ENCODE results near the gene MYEOV. TPM values are rescaled to one million over a fixed set of nuclear protein-coding genes. Genes with fewer than 3 reads are reported as not detected.

The MYEOV gene
- total and polyA plus RNA-seq, 4 donors: 0.79 to 0.90 TPM; not detected in 2

DNA sequence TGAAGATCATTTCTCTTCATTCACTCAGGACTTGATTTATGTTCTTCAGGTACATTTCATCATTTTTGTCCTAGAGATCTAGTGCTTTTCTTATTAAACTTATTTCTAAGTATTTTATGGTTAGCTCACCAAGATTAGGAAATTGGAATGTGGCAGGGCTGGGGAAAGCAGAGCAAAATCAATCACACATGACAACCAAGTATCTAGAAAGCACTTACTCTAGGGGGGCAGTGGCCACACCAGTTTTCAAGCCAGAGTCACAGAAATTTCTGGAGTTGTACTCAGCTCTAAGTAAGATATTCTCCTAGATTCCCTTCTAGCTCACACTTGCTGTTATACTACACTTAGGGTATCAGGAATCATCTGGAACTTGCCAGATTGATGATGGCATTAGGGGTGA, 33.3 kb upstream of the MYEOV start (continued):
- TF ChIP-seq, protein P1, sequence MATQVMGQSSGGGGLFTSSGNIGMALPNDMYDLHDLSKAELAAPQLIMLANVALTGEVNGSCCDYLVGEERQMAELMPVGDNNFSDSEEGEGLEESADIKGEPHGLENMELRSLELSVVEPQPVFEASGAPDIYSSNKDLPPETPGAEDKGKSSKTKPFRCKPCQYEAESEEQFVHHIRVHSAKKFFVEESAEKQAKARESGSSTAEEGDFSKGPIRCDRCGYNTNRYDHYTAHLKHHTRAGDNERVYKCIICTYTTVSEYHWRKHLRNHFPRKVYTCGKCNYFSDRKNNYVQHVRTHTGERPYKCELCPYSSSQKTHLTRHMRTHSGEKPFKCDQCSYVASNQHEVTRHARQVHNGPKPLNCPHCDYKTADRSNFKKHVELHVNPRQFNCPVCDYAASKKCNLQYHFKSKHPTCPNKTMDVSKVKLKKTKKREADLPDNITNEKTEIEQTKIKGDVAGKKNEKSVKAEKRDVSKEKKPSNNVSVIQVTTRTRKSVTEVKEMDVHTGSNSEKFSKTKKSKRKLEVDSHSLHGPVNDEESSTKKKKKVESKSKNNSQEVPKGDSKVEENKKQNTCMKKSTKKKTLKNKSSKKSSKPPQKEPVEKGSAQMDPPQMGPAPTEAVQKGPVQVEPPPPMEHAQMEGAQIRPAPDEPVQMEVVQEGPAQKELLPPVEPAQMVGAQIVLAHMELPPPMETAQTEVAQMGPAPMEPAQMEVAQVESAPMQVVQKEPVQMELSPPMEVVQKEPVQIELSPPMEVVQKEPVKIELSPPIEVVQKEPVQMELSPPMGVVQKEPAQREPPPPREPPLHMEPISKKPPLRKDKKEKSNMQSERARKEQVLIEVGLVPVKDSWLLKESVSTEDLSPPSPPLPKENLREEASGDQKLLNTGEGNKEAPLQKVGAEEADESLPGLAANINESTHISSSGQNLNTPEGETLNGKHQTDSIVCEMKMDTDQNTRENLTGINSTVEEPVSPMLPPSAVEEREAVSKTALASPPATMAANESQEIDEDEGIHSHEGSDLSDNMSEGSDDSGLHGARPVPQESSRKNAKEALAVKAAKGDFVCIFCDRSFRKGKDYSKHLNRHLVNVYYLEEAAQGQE (IDR thresholded peaks at IDR 0.05): no peak
- TF ChIP-seq NR2F2 (IDR thresholded peaks at IDR 0.05) (no peak), RAD21 (IDR thresholded peaks at IDR 0.05) (no peak), FOXA1 (IDR thresholded peaks at IDR 0.05) (no peak)
- TF ChIP-seq, protein P2, sequence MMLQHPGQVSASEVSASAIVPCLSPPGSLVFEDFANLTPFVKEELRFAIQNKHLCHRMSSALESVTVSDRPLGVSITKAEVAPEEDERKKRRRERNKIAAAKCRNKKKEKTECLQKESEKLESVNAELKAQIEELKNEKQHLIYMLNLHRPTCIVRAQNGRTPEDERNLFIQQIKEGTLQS (IDR thresholded peaks at IDR 0.05): no peak

DNA sequence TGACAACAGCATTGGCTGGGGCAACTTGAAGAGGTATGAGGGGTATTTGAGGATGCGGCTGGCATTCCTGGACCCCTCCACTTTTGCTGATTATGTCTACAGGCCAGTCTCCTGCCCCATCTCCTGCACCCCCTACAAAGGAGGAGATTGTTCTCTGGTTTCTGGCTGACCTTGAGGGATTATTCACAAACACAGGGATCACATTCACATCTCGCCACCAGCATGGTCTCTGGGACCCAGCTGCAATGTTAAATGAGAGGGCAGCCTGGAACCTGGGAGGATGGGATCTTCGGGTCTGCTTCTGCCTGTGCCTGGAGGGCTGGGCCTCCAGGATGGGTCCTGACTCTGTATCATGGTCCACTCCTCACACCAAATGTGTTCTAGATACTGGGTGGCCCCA, 32.8 kb upstream of the MYEOV start:
- no peak overlapping the region for H3K9ac ChIP-seq (ENCODE audit: low read depth in 1 of 2, low read length in 2 of 2)
- H3K36me3 ChIP-seq (ENCODE audit: control insufficient read depth in 4 of 4, insufficient read depth in 3 of 4, low read depth in 1 of 4, low read length in 3 of 4): no peaks in the 10 kb centered on the region
- no peak overlapping the region for H3K27ac ChIP-seq (ENCODE audit: low read depth in 1 of 2, low read length in 2 of 2)
- 91% methylated on average over 3 of the region's 3 CpGs for WGBS
- no peak for TF ChIP-seq GABPA (IDR thresholded peaks at IDR 0.05 in 1 of 2, conservative IDR thresholded peaks at IDR 0.05 in 1 of 2)
- no peak for TF ChIP-seq YY1 (IDR thresholded peaks at IDR 0.05)
- TF ChIP-seq CTCF (IDR thresholded peaks at IDR 0.05; ENCODE audit: low read depth, low read length, missing input control): no peak
- TF ChIP-seq TAF1 (conservative IDR thresholded peaks at IDR 0.05): no peak
- TF ChIP-seq HNF4A (conservative IDR thresholded peaks at IDR 0.05): no peak
- no peak for TF ChIP-seq FOXA2 (IDR thresholded peaks at IDR 0.05)
- TF ChIP-seq, protein P2 (IDR thresholded peaks at IDR 0.05): no peak
- no peak for TF ChIP-seq RXRA (IDR thresholded peaks at IDR 0.05)
- TF ChIP-seq NR2F2 (IDR thresholded peaks at IDR 0.05): no peak
- no peak for TF ChIP-seq JUND (IDR thresholded peaks at IDR 0.05)
- no peak for TF ChIP-seq EGR1 (IDR thresholded peaks at IDR 0.05; ENCODE audit: low read depth in 2 of 2)
- no peak for TF ChIP-seq HNF4G (IDR thresholded peaks at IDR 0.05)
- TF ChIP-seq, protein P1 (IDR thresholded peaks at IDR 0.05): no peak
- TF ChIP-seq ZBTB33 (IDR thresholded peaks at IDR 0.05): no peak
- TF ChIP-seq RAD21 (IDR thresholded peaks at IDR 0.05): no peak
- TF ChIP-seq MAX (IDR thresholded peaks at IDR 0.05): no peak
- TF ChIP-seq SP1 (IDR thresholded peaks at IDR 0.05): no peak
- no peak for TF ChIP-seq FOXA1 (IDR thresholded peaks at IDR 0.05)
- no peaks in the 10 kb centered on the region for H3K4me1 ChIP-seq (ENCODE audit: control insufficient read depth in 4 of 4, insufficient read depth in 4 of 4, low read length in 3 of 4)
- H3K9me3 ChIP-seq (ENCODE audit: control insufficient read depth in 4 of 4, low read length in 3 of 4): no peaks in the 10 kb centered on the region
- H3K4me3 ChIP-seq (ENCODE audit: low read depth in 1 of 3, low read length in 3 of 3): no peak overlapping the region
- H3K27me3 ChIP-seq (ENCODE audit: control insufficient read depth in 4 of 4, insufficient read depth in 4 of 4, low read length in 3 of 4): no peaks in the 10 kb centered on the region
- no peak for DNase-seq (ENCODE audit: low spot score)
